ENCODE results near the gene RBBP9.

DNA sequence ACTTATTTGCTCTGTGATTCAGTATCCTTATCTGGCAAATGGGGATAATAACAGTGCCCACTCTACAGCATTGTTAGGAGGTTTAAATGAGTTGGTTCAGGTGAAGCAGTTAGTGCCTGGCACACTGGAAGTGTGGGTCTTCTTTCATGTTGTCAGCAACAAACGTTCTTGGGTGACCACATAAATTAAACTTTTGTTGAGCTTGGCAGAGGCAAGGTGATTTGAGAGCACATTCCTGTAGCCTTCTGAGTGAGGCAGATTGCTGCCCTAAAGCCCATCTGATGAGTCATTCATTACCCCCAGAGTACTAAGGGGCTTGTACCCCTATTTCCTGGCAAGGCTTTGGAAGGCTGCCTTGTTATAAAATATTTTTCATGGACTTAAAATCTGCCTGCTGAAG, 36.5 kb upstream of the RBBP9 start:
- TF ChIP-seq, protein P1, sequence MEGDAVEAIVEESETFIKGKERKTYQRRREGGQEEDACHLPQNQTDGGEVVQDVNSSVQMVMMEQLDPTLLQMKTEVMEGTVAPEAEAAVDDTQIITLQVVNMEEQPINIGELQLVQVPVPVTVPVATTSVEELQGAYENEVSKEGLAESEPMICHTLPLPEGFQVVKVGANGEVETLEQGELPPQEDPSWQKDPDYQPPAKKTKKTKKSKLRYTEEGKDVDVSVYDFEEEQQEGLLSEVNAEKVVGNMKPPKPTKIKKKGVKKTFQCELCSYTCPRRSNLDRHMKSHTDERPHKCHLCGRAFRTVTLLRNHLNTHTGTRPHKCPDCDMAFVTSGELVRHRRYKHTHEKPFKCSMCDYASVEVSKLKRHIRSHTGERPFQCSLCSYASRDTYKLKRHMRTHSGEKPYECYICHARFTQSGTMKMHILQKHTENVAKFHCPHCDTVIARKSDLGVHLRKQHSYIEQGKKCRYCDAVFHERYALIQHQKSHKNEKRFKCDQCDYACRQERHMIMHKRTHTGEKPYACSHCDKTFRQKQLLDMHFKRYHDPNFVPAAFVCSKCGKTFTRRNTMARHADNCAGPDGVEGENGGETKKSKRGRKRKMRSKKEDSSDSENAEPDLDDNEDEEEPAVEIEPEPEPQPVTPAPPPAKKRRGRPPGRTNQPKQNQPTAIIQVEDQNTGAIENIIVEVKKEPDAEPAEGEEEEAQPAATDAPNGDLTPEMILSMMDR (conservative IDR thresholded peaks at IDR 0.05; ENCODE audit: low read depth, low read length): no peak
- TF ChIP-seq CHD1 (IDR thresholded peaks at IDR 0.05; ENCODE audit: low read depth, low read length) (no peak), POLR2A (IDR thresholded peaks at IDR 0.05; ENCODE audit: low read depth, low read length) (no peak), MAZ (IDR thresholded peaks at IDR 0.05; ENCODE audit: borderline replicate concordance, low read depth, low read length) (no peak), MAFK (IDR thresholded peaks at IDR 0.05; ENCODE audit: low read depth, low read length) (no peak), RAD21 (IDR thresholded peaks at IDR 0.05; ENCODE audit: low read length) (no peak), RCOR1 (IDR thresholded peaks at IDR 0.05; ENCODE audit: insufficient replicate concordance, low read length) (no peak)
- TF ChIP-seq, protein P2, sequence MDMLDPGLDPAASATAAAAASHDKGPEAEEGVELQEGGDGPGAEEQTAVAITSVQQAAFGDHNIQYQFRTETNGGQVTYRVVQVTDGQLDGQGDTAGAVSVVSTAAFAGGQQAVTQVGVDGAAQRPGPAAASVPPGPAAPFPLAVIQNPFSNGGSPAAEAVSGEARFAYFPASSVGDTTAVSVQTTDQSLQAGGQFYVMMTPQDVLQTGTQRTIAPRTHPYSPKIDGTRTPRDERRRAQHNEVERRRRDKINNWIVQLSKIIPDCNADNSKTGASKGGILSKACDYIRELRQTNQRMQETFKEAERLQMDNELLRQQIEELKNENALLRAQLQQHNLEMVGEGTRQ (IDR thresholded peaks at IDR 0.05; ENCODE audit: low read depth, low read length): no peak
